HK-2 (cell line): Measurements from ENCODE around the gene MADD.

Source experiments
- DNase-seq: peaks from one replicate; pipeline ENCODE4 v3.0.0-alpha.2; 2018; ENCODE audit not compliant: unreplicated experiment

MADD gene

GRCh38 chr11:47356998-47357329 lies 87.0 kb downstream of the MADD start:
- DNase-seq, result no peak

- DNase-seq, result no peak
These were observed 88.2 kb downstream of the MADD start for GRCh38 chr11:47357985-47358730.

GRCh38 chr11:47358731-47359051 lies 88.8 kb downstream of the MADD start:
- DNase-seq, result no peak

- DNase-seq, result no peak
These were observed 89.2 kb downstream of the MADD start for GRCh38 chr11:47359162-47359561.

GRCh38 chr11:47359586-47359985 lies 89.7 kb downstream of the MADD start:
- DNase-seq, result no peak

- no peak for DNase-seq
These were observed 90.4 kb downstream of the MADD start for GRCh38 chr11:47360341-47360740.

- DNase-seq, result no peak
These were observed 91.5 kb downstream of the MADD start for GRCh38 chr11:47361419-47361818.

GRCh38 chr11:47366020-47366490 lies 96.1 kb downstream of the MADD start:
- no peak for DNase-seq

GRCh38 chr11:47369676-47370075 lies 99.7 kb downstream of the MADD start:
- no peak for DNase-seq

GRCh38 chr11:47372422-47372821 lies 102.5 kb downstream of the MADD start:
- no peak for DNase-seq

GRCh38 chr11:47373876-47374719 lies 104.2 kb downstream of the MADD start:
- DNase-seq, result peak; percentile 67

GRCh38 chr11:47374720-47375019 lies 104.7 kb downstream of the MADD start:
- DNase-seq, result no peak

GRCh38 chr11:47375020-47375419 lies 105.1 kb downstream of the MADD start:
- no peak for DNase-seq

- DNase-seq, result no peak
These were observed 105.7 kb downstream of the MADD start for GRCh38 chr11:47375546-47376085.

- DNase-seq, result no peak
These were observed 106.2 kb downstream of the MADD start for GRCh38 chr11:47376107-47376524.

GRCh38 chr11:47376525-47377371 lies 106.8 kb downstream of the MADD start:
- DNase-seq, result no peak

- no peak for DNase-seq
These were observed 107.7 kb downstream of the MADD start for GRCh38 chr11:47377571-47378009.

GRCh38 chr11:47378010-47378835 lies 108.3 kb downstream of the MADD start, which contains the start of gene SPI1:
SPI1 (minus strand) TSS chr11:47378547; CDS start chr11:47378353, 194 bp downstream.
- DNase-seq, result no peak

GRCh38 chr11:47378836-47379170 lies 108.9 kb downstream of the MADD start:
- DNase-seq, result no peak

GRCh38 chr11:47379317-47379716 lies 109.4 kb downstream of the MADD start:
- DNase-seq, result no peak
